Astrocyte (in vitro differentiated cells and primary cell): Measurements from ENCODE around the gene FOXJ3. TPM values are rescaled to one million over a fixed set of nuclear protein-coding genes. Genes with fewer than 3 reads are reported as not detected.

Source experiments
- DNase-seq: peaks from one replicate; pipeline ENCODE4 v3.0.0-alpha.2; 2010; ENCODE audit warnings: low read depth
- FAIRE-seq: peaks from 2 replicates; lab custom pipeline; 2011; peaks lifted over from hg19 to GRCh38; lab: Jason Lieb, UNC
- H2AFZ ChIP-seq: 2 replicates; pipeline ENCODE4 v1.6.0; 2012; ENCODE audit warnings: low read depth, low read length, inconsistent platforms
- H3K27ac ChIP-seq: 2 replicates; pipeline ENCODE4 v1.5.1; 2011; ENCODE audit warnings: low read depth, low read length, inconsistent platforms
- H3K27me3 ChIP-seq: 2 replicates; pipeline ENCODE4 v1.6.0; 2011; ENCODE audit warnings: low read length, inconsistent platforms; ENCODE audit not compliant: insufficient read depth
- H3K36me3 ChIP-seq: 2 replicates; pipeline ENCODE4 v1.5.1; 2011; ENCODE audit warnings: low read length, inconsistent platforms; ENCODE audit not compliant: insufficient read depth
- H3K4me1 ChIP-seq: 2 replicates; pipeline ENCODE4 v1.5.1; 2011; ENCODE audit warnings: low read length, inconsistent platforms; ENCODE audit not compliant: insufficient read depth
- H3K4me2 ChIP-seq: 2 replicates; pipeline ENCODE4 v1.6.0; 2012; ENCODE audit warnings: low read length, inconsistent platforms
- H3K4me3 ChIP-seq: 2 replicates; pipeline ENCODE4 v1.5.1; 2011; ENCODE audit warnings: low read depth, mild to moderate bottlenecking, low read length, inconsistent platforms; ENCODE audit not compliant: insufficient read depth
- H3K79me2 ChIP-seq: 2 replicates; pipeline ENCODE4 v1.6.0; 2012; ENCODE audit warnings: mild to moderate bottlenecking, low read length, inconsistent platforms; ENCODE audit not compliant: insufficient read depth
- H3K9ac ChIP-seq: 2 replicates; pipeline ENCODE4 v1.6.0; 2012; ENCODE audit warnings: mild to moderate bottlenecking, low read length, inconsistent platforms
- H3K9me3 ChIP-seq: 2 replicates; pipeline ENCODE4 v1.5.1; 2012; ENCODE audit warnings: low read depth, mild to moderate bottlenecking, low read length, inconsistent platforms; ENCODE audit not compliant: insufficient read depth
- H4K20me1 ChIP-seq: 2 replicates; pipeline ENCODE4 v1.6.0; 2012; ENCODE audit warnings: low read length, inconsistent platforms; ENCODE audit not compliant: insufficient read depth
- H3K27ac Mint-ChIP-seq: one replicate; pipeline ENCODE4 v1.8.0; 2021; ENCODE audit warnings: mild to moderate bottlenecking, mixed read lengths; ENCODE audit not compliant: unreplicated experiment
- H3K27me3 Mint-ChIP-seq: one replicate; pipeline ENCODE4 v1.8.0; 2021; ENCODE audit warnings: low read depth, mixed read lengths; ENCODE audit not compliant: unreplicated experiment
- H3K36me3 Mint-ChIP-seq: one replicate; pipeline ENCODE4 v1.8.0; 2021; ENCODE audit warnings: low read depth, mixed read lengths; ENCODE audit not compliant: unreplicated experiment
- H3K4me1 Mint-ChIP-seq: one replicate; pipeline ENCODE4 v1.8.0; 2021; ENCODE audit warnings: low read depth, mixed read lengths; ENCODE audit not compliant: unreplicated experiment
- H3K4me3 Mint-ChIP-seq: one replicate; pipeline ENCODE4 v1.8.0; 2021; ENCODE audit warnings: mild to moderate bottlenecking, moderate library complexity, mixed read lengths; ENCODE audit not compliant: unreplicated experiment
- H3K9me3 Mint-ChIP-seq: one replicate; pipeline ENCODE4 v1.8.0; 2021; ENCODE audit warnings: mild to moderate bottlenecking, mixed read lengths; ENCODE audit not compliant: unreplicated experiment
- EZH2 ChIP-seq: IDR thresholded peaks from 2 replicates; pipeline ENCODE4 v1.6.1; 2012; ENCODE audit warnings: mild to moderate bottlenecking, low read length, inconsistent platforms; ENCODE audit not compliant: insufficient read depth
- total RNA-seq: library from RNA; stranded (reverse); gene quantifications from 2 replicates; pipeline ENCODE4 v1.2.1, GENCODE V29; 2021
- TF ChIP-seq, protein P1 (sequence below): IDR thresholded peaks from 2 replicates; pipeline ENCODE4 v1.5.1; 2011; ENCODE audit warnings: low read depth, mild to moderate bottlenecking, inconsistent platforms, low read length, moderate library complexity; ENCODE audit not compliant: insufficient read depth

Gene FOXJ3
- total RNA-seq, 1 donor from 2014 or later, result 41.9 TPM

DNA sequence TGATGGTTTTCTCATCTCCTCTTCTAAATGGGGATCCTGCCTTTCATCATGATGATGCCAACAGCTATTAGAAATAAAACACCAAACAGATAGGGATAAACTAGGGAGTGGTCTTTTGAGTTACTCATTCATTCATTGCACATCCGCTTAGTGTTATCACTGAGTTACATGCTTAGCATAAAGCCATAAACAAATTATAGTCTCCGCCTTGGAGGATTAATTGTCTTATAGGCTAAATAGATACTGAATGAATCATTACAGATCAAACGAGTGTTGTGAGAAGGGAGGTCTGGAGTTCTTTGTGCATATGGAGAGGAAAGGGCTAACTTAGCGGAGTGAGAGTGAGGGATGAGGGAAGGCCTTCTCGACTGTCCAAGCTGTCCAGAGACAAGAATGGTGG is 201.6 kb downstream of the FOXJ3 start:
- Histone ChIP-seq H3K4me2 (no peak overlapping the region), H4K20me1 (no peaks in the 10 kb centered on the region), H2AFZ (no peak overlapping the region), H3K9ac (no peak overlapping the region), H3K79me2 (no peaks in the 10 kb centered on the region), H3K4me3 (no peak overlapping the region), H3K36me3 (no peaks in the 10 kb centered on the region), H3K27ac (no peak overlapping the region), H3K27me3 (peaks cover 7% of the 10 kb centered on the region), H3K4me1 (no peaks in the 10 kb centered on the region), H3K9me3 (no peaks in the 10 kb centered on the region)
- H3K4me1 Mint-ChIP-seq, result no peaks in the 10 kb centered on the region
- H3K9me3 Mint-ChIP-seq, result no peaks in the 10 kb centered on the region
- H3K27ac Mint-ChIP-seq, result no peak overlapping the region
- no peaks in the 10 kb centered on the region for H3K36me3 Mint-ChIP-seq
- FAIRE-seq, result no peak
- no peak for TF ChIP-seq EZH2
- TF ChIP-seq, protein P1, sequence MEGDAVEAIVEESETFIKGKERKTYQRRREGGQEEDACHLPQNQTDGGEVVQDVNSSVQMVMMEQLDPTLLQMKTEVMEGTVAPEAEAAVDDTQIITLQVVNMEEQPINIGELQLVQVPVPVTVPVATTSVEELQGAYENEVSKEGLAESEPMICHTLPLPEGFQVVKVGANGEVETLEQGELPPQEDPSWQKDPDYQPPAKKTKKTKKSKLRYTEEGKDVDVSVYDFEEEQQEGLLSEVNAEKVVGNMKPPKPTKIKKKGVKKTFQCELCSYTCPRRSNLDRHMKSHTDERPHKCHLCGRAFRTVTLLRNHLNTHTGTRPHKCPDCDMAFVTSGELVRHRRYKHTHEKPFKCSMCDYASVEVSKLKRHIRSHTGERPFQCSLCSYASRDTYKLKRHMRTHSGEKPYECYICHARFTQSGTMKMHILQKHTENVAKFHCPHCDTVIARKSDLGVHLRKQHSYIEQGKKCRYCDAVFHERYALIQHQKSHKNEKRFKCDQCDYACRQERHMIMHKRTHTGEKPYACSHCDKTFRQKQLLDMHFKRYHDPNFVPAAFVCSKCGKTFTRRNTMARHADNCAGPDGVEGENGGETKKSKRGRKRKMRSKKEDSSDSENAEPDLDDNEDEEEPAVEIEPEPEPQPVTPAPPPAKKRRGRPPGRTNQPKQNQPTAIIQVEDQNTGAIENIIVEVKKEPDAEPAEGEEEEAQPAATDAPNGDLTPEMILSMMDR, result no peak
- no peak overlapping the region for H3K4me3 Mint-ChIP-seq
- H3K27me3 Mint-ChIP-seq, result peaks cover 18% of the 10 kb centered on the region
- no peak for DNase-seq

DNA sequence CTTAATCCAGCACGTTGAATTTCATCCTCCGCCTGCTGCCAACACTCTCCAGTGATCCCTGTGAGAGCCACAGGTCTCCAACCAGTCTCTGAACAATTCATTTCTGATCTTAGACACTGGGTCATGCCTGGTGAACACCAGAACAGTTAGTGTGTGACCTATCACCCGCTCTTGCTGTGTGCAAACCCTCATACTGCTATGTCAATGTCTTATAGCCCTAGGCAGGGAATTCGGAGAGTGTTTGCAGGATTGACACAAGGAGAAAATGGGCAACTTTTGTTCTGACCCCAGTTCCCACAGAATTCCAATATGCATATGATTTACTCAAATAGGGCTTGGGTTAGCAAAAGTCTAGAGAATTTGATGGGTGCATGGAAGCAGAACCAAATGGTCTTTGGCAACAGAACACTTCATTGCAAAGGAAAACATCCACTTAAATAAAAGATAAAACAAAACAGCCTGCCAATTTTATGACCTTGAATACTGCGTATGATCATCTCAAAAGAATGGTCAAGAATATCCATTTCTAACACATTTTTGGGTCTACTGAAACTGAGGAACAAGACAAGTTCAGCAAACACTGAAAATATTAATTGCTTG is 204.9 kb downstream of the FOXJ3 start:
- Mint-ChIP-seq H3K4me1 (no peaks in the 10 kb centered on the region), H3K36me3 (no peaks in the 10 kb centered on the region), H3K27ac (no peak overlapping the region), H3K4me3 (no peak overlapping the region), H3K9me3 (no peaks in the 10 kb centered on the region), H3K27me3 (peaks cover 23% of the 10 kb centered on the region)
- TF ChIP-seq EZH2, result no peak
- TF ChIP-seq, protein P1, result no peak
- FAIRE-seq, result no peak
- no peaks in the 10 kb centered on the region for H3K36me3 ChIP-seq
- no peak overlapping the region for H3K4me2 ChIP-seq
- H3K9me3 ChIP-seq, result no peaks in the 10 kb centered on the region
- H3K4me3 ChIP-seq, result no peak overlapping the region
- H3K27ac ChIP-seq, result no peak overlapping the region
- no peak overlapping the region for H2AFZ ChIP-seq
- no peaks in the 10 kb centered on the region for H3K79me2 ChIP-seq
- no peaks in the 10 kb centered on the region for H4K20me1 ChIP-seq
- H3K9ac ChIP-seq, result no peak overlapping the region
- no peaks in the 10 kb centered on the region for H3K4me1 ChIP-seq
- H3K27me3 ChIP-seq, result peaks cover 5% of the 10 kb centered on the region
- no peak for DNase-seq

DNA sequence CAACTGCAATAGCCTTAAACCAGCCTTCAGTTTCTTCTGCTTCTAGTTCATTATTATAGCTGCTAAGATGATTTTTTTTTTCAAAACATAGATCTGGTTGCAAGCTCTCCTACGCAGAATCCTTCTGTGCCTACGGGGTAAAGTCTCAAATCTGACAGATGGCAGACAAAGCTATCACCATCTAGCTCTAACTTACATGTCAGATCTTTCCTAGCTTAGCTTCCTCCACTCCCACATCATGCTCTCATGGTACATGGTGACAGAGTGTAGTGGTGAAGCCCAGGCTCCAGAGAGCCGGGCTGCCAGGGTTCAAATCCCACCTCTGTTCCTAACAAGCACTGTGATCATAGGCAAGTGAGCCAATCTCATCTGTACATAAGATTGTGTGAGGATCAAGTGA is 206.1 kb downstream of the FOXJ3 start:
- H2AFZ ChIP-seq, result no peak overlapping the region
- no peaks in the 10 kb centered on the region for H3K36me3 ChIP-seq
- H3K27me3 ChIP-seq, result peaks cover 5% of the 10 kb centered on the region
- Mint-ChIP-seq H3K4me3 (no peak overlapping the region), H3K27ac (no peak overlapping the region), H3K27me3 (peaks cover 23% of the 10 kb centered on the region), H3K9me3 (no peaks in the 10 kb centered on the region), H3K4me1 (no peaks in the 10 kb centered on the region), H3K36me3 (no peaks in the 10 kb centered on the region)
- FAIRE-seq (no peak), DNase-seq (no peak)
- H3K27ac ChIP-seq, result no peak overlapping the region
- H3K4me3 ChIP-seq, result no peak overlapping the region
- no peak overlapping the region for H3K9ac ChIP-seq
- H3K9me3 ChIP-seq, result no peaks in the 10 kb centered on the region
- TF ChIP-seq, protein P1, result no peak
- TF ChIP-seq EZH2, result no peak
- no peaks in the 10 kb centered on the region for H3K79me2 ChIP-seq
- no peaks in the 10 kb centered on the region for H4K20me1 ChIP-seq
- no peaks in the 10 kb centered on the region for H3K4me1 ChIP-seq
- no peak overlapping the region for H3K4me2 ChIP-seq
